Skin epidermis (tissue), 12 donors: ENCODE data around the gene TUBGCP3.

ENCODE experiments used
- H3K27ac ChIP-seq, 21 experiments: fragments of 200-600 bp; sonication (generic) in 11 of 21; one replicate each; pipeline ENCODE4 v1.5.0; 2020; ENCODE audit warnings: mild to moderate bottlenecking in 3 of 21, inconsistent platforms in 2 of 21, moderate library complexity in 2 of 21
- H3K4me3 ChIP-seq, 7 experiments: fragments of 200-600 bp; sonication (generic) in 2 of 7; one replicate each; pipeline ENCODE4 v1.5.0; 2020; ENCODE audit warnings: inconsistent platforms in 2 of 7, mild to moderate bottlenecking in 2 of 7, moderate library complexity in 1 of 7

TUBGCP3 gene

DNA sequence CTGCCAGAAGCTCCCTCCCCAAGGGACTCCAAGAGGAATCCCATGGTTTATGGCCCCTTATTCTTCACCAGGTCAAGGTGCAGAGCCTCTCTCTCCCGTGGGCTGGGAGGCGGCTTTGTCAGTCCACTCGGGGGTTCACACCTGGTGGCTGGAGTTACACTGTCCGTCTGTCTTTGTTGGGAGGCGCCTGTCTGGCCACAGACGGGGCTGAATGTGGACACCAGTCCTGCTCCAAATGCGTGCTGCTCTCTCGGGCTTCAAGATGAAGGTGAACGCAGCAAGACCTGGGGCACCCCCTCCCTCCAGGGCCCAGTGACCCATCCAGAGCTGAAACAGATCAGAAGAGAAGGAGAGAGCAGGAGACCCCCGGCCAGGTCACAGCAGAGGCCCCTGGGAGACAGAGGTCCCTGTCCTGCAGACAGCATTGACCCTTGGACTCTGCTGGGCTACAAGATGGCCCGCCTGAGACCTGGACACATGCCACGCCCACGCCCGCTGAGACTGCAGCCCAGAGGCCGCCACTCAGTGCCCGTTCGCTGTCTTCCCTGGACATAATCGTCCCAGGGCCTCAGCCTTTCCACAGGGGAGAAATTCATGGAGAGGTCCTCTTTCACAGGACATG is 29.9 kb upstream of the TUBGCP3 start:
- Histone ChIP-seq H3K27ac (no peak overlapping the region), H3K4me3 (no peak overlapping the region)

DNA sequence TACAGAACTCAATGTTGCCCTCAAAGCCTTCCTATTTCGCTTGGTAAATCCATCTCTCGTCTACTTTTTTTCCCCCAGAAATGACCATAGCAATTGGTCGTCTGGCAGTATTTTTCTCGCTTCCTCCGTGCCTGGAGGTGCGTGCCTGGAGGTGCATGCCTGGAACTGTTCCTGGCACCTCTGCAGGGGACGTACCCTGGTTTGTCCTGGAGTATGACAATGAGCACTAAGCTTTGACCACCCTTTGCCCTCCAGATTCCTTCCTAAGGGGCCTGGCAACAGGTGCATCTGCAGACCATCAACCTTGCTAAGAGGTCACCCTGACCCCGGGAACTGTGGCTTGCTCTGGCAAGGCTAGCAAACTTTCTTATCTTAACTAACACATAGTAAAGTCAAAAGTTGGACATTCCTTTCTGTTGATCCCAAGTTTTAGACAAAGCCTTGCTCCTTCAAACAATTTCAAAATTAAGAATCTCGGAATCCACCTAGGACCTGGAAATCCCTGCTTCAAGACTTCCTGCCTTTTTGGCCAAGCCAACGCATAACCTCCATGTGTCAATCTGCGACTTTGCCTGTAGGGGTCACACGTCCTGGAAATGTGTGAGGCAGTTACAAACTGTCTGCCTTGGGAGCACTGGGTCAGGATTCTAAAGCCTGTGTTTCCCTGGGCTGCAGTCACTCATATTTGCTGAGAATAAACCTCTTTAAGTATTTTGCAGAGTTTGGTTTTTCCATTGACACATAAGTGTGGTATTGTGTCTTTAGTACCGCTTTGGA is 28.8 kb upstream of the TUBGCP3 start:
- H3K27ac ChIP-seq: no peak overlapping the region
- no peak overlapping the region for H3K4me3 ChIP-seq

DNA sequence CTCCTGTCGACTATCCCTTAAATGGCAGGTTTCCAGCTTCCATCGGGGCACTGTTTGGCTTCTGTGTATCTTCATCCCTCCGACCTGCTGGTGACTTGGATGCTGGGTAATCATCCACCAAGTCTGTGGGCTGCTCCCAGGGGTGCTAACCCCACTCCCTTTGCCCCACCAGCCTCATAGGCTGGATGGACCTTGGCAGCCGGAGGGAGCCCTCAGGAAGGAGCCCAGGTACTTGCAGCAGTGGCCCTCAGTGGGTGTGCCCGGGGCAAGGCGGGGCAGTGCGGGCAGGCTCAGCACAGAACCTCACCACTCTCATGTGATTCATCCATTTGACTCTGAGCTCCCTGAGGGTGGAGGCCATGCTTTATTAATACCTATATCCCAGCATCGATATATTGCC is 27.4 kb upstream of the TUBGCP3 start:
- no peak overlapping the region for H3K27ac ChIP-seq

DNA sequence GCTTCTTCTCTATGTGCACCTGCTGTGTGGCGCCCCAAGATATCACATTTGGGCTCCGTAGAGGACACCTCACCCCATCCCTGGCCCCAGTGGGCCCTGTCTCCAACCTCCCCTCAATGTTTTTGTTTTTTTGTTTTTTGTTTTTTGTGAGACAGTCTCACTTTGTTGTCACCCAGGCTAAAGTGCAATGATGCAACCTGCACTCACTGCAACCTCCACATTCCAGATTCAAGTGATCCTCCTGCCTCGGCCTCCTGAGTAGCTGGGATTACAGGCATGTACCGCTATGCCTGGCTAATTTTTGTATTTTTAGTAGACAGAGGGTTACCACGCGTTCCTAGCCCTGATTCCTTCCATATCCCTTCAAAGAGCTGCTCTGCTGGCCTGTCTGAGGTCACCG is 26.9 kb upstream of the TUBGCP3 start:
- H3K4me3 ChIP-seq: no peak overlapping the region
- H3K27ac ChIP-seq: no peak overlapping the region

More for the DNA sequence above, 27.4 kb upstream of the TUBGCP3 start:
- H3K4me3 ChIP-seq: no peak overlapping the region

DNA sequence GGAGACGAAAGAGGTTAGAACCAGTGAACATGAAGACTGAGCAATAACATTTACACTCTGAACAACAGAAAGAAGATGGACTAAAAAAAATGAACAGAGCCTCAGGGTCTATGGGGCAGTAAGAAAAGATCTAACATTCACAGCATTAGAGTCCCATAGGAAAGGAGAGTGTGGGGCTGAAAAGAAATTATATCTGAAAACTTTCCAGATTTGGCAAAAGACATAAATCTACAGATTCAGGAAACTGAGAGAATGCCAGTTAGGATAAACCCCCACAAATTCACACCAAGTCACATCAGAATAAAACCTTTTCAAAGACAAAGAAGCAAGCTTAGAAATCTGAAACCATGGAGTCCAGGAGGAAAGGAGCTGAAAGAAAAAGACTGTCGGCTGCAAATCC is 20.3 kb upstream of the TUBGCP3 start:
- Histone ChIP-seq H3K27ac (no peak overlapping the region), H3K4me3 (no peak overlapping the region)

DNA sequence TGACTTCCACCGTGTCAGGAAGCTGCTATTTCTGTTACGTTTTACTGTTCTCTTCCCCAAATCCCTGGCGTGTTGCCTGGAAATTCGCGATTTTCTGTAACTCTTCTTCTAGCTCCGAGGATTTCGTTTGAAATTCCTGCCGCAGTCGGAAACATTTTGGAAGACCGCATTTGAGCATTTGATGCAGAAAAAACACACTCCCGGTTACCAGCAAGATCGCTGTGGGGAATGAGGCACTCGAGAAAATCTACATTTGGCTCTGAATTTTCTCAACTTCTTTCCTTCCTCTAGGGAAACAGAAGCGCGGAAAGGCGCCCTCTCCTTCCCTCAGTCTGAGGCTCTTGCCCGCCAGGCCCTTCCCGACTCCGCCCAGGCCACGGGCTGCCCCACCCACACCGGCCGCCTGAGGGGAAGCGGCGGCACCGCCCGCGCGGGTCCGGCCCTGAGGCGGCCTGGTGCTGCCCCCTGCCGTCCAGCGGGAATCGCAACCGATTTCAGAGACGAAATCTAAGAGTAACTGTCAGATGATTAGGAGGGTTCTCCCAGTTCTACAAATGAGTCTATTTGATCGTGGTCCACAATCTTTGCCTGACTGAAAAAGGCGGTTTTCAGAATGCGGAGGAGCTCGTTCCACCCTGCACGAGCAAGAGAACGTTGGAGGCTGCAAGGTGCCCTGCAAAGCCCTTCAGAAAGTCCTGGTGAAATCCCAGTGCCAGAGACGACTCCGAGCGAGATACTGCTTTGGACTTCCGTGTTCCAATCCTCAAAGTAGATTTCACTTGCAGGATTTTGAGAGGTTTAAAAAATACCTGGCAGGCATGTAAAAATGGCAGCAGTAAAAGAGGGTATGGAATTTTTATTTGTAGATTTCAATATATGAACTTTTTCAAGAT is 18.4 kb upstream of the TUBGCP3 start:
- Histone ChIP-seq H3K4me3 (peak overlapping the region; percentile 21 to 44 (median 34)), H3K27ac (peak overlapping the region in 9 of 21 experiments; percentile 6 to 61 (median 28))

DNA sequence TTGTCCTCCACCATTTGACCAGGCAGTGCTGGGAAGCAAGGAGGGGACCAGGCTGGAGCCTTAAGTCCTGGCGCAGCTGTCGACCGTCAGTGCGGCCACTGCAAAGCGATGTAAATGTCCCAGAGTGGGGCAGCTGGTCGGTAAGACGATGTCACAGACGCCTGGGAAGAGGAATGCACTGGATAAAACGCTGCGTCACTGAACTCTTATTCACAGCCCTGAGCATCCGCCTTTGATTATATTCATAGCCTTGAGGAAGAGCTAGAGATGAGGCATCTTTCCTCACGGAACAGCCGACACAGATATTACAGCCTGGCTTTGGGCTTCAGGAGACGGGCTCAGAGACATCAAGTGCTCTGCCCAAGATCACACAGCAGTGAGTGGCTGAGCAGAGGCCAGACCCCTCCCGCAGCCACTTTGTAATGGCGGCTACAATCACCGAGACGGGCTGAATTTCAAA is 17.6 kb upstream of the TUBGCP3 start:
- Histone ChIP-seq H3K27ac (peak overlapping the region in 4 of 21 experiments; percentile 6 to 61 (median 18)), H3K4me3 (peak overlapping the region in 6 of 7 experiments; percentile 21 to 44 (median 34))

DNA sequence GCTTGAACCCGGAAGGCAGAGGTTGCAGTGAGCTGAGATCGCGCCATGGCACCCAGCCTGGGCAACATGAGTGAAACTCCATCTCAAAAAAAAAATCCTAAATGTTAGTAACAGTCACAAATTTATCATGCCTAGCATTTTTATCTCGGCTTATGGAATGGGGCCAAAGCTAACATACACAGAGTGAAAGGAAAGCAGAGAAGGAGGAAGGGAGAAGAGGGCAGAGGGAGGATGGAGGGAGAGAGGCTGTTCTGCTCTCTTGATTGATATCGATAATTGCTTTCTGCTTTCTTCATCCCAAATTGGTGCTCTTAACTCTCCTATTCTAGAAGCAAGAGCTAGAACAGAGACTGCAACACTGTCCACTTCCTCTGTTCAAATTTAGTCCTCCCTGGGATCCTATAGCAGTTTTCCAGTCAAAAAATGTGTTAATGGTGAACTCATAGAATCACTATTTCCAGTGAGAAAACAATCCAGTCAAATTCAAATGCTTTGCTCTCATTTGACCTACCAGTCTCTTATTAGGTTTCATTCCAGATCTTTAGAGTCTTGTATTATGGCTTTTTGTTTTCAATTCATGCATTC is 15.8 kb upstream of the TUBGCP3 start:
- H3K4me3 ChIP-seq: no peak overlapping the region
- no peak overlapping the region for H3K27ac ChIP-seq

DNA sequence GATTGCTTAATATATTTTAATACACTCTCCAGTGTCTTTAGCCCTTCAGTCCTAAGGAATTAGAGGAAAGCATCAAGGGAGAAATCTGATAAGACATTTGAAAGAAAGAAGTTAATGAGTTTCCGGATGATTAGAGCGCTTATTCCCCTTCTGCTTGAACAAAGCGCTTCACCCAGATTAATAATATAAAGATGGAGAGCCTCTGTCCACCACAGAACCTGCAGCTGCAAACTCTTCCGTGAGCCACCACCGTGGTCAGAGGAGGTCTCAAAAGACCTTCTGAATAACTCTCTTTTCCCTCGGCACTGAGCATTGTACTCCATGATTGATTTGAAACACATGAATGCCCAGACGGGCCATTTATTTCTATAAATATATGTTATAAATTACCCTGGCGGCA is 14.2 kb upstream of the TUBGCP3 start:
- H3K4me3 ChIP-seq: no peak overlapping the region
- no peak overlapping the region for H3K27ac ChIP-seq

DNA sequence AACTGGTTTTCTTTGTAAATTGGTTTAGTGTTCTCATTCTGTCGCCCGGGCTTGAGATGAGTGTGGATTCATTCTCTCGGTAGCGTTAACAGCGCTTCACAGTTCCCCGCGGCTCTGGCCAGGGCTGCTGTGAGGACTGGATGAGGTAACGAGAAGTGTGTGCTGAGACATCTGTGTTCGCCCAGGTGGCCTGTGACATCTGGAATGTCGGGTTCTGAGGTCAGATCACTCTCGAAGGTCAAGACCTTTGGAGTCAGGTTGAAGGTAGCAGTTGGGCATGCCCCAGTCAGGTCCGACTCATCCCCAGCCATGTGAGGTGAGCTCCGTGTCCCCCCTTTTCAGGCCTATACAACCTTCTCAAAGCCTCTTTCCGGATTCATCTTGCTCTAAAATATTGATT is 13.4 kb upstream of the TUBGCP3 start:
- Histone ChIP-seq H3K27ac (no peak overlapping the region), H3K4me3 (no peak overlapping the region)

DNA sequence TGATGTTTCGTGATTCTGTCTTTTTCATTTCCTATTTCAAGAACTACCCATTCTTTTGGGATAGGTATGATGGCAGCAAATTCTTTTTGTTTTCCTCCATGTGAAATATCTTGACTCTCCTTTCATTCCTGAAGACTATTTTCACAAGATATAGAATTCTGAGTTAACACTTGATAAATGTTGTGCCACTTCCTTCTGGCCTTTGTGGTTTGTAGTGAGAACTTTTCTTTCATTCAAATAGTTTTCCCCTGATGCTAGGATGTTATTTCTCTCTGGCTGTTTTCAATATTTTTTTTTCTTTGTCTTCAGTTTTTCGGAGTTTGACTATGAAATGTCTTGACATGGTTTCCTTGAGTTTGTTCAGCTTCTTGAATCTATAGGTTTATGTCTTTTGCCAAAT is 8.3 kb upstream of the TUBGCP3 start:
- H3K4me3 ChIP-seq: no peak overlapping the region
- no peak overlapping the region for H3K27ac ChIP-seq

DNA sequence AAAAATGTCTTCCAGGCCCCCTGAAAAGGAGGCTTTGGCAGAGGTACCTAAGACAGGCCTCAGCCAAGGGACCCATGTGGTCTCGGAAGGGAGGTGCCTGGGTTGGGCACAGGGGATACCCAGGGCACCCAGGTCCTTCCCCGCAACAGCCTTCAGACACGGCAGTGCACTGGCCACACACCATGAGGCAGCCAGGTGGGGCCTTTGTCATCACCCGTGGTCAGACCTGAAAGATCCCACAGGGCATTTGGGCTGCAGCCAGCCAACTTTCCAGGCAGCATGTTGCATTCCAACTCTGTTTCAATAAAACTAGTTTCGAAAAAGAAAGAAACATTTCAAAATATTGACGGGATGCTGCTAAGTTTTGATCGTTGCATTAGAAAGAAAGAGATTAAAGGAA is 4.7 kb upstream of the TUBGCP3 start:
- Histone ChIP-seq H3K27ac (no peak overlapping the region), H3K4me3 (no peak overlapping the region)

DNA sequence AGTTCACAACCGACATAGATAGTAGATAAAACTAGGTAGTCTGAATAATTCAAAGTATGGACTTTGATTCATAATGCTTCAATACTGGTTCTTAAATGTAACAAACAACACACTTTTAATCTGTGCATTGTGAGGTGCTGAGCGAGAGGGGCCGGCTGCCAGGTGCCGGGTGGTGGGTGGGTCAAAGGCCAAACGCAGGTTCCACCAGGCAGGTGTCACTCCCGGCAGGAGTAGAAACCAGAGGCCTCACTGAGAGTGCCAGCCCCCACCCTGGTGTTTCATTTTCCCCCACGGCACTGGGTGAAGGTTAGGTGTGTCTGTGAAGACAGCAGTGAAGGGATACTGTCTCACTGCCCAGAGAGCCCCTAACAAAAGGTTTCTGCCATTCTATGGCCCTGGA is 4.2 kb upstream of the TUBGCP3 start:
- H3K4me3 ChIP-seq: no peak overlapping the region
- H3K27ac ChIP-seq: no peak overlapping the region

DNA sequence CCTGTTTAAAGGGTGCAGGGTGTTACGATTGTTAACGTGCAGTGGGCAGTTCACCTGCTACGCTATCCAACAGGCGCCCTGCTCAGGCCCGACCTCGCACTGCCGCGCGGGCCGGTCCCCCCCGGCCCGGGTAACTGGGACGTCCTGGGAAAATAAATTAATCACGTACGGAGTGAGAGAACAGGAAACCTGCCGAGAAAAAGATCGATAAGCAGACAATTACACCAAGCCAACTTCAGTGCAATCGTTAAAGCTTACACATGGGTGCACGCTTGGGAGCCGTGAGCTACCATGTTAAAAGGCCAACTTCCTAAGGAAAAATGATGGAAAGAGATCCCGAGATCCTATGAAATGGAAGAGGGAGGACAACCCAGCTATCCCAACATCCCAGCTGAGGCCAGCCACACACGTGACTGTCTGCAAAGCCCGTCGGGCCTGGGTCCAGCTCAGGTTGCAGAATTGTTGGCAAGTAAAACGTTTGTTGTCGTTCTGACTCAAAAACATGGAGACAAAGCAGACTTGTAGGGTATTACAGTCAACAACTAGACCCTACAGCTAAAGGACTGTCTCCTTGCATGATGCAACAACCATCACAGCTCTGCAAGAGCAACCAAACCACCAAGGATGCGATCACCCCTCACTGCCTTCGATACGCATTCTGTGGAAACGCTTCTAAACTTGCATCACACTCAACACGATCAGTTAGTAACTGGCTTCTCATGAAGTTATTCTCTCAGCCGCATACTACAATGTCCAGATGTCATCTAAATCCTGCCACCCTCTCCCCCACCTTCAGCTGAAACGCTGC is 741 bp upstream of the TUBGCP3 start:
- H3K27ac ChIP-seq: peak overlapping the region in 20 of 21 experiments; percentile 88 to 99 (median 94)
- peak overlapping the region; percentile 77 to 99 (median 97) for H3K4me3 ChIP-seq

DNA sequence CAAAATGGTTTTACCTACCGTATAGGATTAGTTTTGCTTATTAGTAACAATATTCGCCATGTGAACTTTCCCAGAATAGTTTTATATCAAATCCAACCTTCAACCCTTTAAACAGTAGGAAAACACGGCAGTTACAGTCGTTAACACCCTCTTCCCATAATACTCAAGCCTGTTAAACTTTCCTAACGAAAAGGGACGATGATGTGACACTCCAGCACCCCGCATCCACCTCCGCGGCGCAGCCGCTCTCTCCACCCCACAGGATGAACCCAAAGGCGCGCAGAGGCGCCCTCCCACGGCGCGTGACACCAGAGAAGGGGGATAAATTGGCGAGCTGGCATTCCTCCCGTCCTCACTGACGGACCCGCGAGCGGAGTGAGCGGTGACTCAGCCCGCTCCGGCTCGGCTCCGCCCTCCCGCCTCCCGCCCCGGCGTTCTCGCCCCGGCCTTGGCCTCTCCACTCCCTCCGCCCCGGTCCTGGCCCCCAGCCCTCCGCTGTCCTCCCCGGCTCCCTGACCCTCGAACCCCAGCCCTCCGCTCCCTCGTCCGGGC is 665 bp downstream of the TUBGCP3 start:
- H3K27ac ChIP-seq: peak overlapping the region; percentile 88 to 99 (median 95)
- peak overlapping the region; percentile 77 to 99 (median 97) for H3K4me3 ChIP-seq

DNA sequence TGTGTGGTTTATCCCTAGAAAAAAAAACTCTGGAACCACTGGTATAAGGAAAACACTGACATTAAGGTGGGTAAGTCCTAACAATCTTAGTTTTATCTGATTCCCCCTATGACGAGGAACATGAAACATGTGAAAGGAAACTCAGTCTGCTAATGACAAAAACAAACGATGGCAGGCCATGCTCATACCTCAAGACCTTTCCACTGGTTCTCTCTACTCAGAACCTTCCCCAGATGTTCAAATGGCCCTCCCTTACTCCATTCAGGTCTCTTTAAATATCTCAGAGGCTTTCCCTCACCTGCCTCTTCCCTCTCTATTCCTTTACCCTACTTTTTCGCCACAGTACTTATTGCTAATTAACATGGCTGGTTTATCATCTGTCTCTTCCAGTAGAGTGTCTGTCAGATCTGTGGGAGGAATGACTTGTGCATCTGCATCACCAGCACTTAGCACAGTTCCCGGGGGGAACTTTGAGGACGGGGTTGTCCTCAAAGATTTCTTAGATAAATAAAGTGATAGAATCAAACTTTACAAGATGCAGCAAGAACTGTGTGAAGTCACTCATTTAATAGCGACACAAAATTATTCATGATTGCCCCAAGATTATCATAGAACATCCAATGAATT is 1.5 kb downstream of the TUBGCP3 start:
- Histone ChIP-seq H3K4me3 (peak overlapping the region in 2 of 7 experiments; percentile 83 to 97), H3K27ac (peak overlapping the region in 5 of 21 experiments; percentile 91 to 99 (median 95))

DNA sequence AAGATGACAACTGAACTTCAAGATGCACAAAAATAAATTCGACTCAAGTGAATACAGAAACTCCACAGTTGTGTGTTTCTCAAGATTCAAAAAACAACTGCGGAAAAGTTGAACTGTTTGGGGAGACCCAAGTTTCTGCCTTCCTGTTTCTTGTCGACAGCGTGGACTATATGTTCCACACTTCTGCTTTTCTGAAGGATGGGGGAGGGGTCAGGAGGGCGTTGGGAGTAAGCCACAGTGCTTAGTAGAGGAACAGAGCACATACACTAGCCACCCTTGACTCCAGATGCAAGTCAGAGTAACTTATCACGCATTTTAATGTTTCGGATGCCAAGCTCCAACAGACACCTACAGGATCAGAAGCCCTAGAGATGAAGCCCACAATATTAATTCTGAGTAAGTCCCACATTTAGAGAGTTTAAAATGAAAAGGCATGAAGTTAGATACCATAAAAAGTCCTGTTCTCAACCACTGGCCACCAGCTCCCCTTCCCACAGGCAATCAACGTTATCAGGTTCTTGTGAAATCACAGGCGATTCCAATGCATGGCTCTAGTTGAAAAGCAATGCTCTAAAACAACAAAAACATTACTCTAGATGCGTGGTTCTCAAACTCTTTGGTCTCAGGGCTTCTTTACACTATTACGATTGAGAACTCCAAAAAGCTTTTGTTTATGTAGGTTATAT is 4.2 kb downstream of the TUBGCP3 start:
- no peak overlapping the region for H3K4me3 ChIP-seq
- H3K27ac ChIP-seq: peak overlapping the region in 9 of 21 experiments; percentile 7 to 68 (median 44)

DNA sequence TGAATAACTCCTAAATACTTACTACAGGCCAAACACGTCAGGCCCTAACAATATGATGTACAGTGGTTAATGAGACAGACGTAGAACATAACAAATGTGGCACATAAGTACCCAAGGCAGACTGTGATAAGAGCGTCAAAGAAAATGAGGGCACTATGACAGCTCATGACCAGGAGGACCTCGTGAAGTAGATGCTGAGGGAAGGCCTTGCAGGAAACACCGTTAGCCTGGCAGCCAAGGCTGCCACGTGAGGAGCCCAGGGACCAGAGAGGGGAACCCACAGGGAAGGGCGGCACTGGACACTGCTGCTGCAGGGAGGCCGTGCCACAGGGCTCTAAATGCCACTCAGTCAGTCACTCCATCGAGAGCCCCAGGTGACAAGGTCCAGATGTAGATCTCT is 5.7 kb downstream of the TUBGCP3 start:
- H3K4me3 ChIP-seq: no peak overlapping the region
- peak overlapping the region in 3 of 21 experiments; percentile 20 to 68 (median 29) for H3K27ac ChIP-seq
